GM18867 (cell line): Measurements from ENCODE around the gene BEND3.
"Not testable (repeated sequence)": the region's sequence is repeated elsewhere in the genome, so short reads cannot be mapped to it uniquely, and the experiment has no call there.

Source experiments
- ATAC-seq: cut with Tn5 transposase; IDR thresholded peaks from one replicate; pipeline ENCODE4 v1.9.1; 2021; ENCODE audit warnings: mild to moderate bottlenecking, moderate library complexity; ENCODE audit not compliant: unreplicated experiment

BEND3 gene

GRCh38 chr6:107045826-107046675 lies 69.3 kb downstream of the BEND3 start:
- ATAC-seq = no peak

DNA sequence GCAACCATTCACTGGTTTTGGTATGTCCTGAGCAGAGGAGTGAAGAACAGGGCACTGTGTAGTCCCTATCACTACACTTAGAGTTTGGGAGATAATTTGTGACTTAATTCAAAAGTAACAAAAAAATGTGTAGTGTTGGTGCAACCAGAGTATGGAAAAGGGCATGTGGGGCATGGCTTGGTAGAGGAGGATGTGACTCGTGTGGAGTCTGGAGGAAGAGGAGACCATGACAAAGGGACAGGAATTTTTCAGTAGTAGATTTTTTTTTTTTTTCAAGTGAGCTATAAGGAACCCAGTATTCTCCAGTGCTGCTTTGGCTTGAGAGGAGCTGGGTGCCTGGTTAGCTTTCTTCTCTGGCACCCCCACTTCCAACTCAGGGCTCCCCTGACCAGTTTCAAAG lies 82.2 kb downstream of the BEND3 start:
- ATAC-seq = no peak

DNA sequence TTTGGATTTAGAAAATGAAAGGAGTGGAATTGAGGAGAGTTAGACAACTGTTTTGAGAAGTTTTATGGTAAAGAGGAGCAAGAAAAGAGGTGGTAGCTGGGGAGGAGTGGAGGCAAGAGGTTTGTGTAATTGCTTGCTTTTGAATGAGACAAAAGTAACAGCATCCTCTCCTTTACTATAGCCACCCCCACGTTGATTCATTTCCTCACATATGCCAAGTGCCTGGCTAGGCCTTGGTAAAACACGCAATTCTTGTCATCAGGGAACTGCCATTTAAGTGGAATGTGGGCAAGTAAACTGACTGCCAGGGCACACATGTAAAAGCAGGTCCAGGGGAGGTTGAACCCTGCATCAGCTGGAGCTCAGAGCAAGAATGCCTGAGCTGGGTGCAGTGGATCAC lies 83.3 kb downstream of the BEND3 start:
- ATAC-seq = no peak

DNA sequence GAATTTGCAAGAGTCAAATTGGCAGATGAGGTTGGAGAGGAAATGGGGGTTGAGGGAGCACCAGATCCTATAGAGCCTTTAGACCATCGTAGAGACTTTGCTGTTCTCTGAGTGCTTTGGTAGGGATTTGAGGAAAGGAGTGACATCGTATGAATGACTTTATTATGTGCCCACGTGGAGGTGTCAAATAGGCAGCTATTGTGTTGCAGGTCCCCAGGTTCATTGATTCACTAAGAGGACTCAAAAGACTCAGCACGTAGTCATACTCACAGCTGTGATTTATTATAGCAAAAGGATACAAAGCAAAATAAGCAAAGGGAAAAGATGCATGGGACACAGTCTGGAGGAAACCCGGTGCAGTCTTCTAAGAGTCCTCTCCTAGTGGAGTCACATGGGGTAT lies 85.2 kb downstream of the BEND3 start:
- ATAC-seq = no peak

- no peak for ATAC-seq
These were observed 88.3 kb downstream of the BEND3 start for GRCh38 chr6:107026965-107027364.

- no peak for ATAC-seq
These were observed 93.7 kb downstream of the BEND3 start for GRCh38 chr6:107021446-107022185.

- no peak for ATAC-seq
These were observed 95.1 kb downstream of the BEND3 start for GRCh38 chr6:107020239-107020638.

DNA sequence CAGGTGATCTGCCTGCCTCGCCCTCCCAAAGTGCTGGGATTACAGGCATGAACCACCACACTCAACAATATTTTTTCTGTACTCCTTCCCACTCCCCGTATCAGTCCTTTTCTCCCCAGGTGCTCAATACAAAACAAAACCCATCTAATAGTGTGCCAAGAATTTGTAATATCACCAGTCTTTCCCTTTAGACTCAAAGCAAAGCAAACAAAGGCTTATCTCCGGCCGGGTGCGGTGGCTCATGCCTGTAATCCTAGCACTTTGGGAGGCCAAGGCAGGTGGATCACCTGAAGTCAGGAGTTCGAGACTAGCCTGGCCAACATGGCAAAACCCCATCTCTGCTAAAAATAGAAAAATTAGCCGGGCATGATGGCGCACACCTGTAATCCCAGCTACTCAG lies 95.7 kb downstream of the BEND3 start:
- not testable (repeated sequence) for ATAC-seq

DNA sequence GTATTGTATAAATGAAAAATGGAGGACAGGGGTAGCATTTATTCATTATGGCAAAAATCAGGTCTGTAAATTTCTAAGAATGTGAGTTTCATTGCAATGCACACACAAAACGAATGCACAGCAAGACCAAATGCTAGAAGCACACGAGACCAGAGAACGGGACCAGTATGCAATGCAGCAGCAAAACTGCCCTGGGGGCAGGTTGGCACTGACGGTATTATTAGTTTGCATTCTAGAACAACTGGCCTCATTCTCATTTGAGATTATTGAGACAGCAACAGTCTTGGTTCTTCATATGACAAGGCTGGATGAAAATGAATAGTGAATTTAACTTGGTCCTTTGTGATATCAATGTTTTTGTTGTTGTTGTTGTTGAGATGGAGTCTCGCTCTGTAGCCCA lies 96.3 kb downstream of the BEND3 start:
- ATAC-seq = no peak
